Upper lobe of right lung (tissue), 1 donor: ENCODE data around the gene DNAJC27. TPM values are rescaled to one million over a fixed set of nuclear protein-coding genes. Genes with fewer than 3 reads are reported as not detected.

Experiments
- total RNA-seq: library from RNA; stranded (reverse); fragmentation: NEBNext Ultra II Directional; extraction: Animal tissue kit (Norgen Biotek cat#: 25700); gene quantifications from one replicate; pipeline ENCODE4 v1.2.1, GENCODE V29; 2021
- donor health status: DM: no; HTN: yes; CAD: no; lungs with severe emphysema.

The DNAJC27 gene
- total RNA-seq, 1 donor from 2014 or later: 7.5 TPM

Other genes starting within 250 kb of the DNAJC27 start
- 30.7 TPM for gene PTRHD1, start 178.6 kb downstream of the DNAJC27 start, total RNA-seq
- 6.5 TPM for gene CENPO, start 178.5 kb downstream of the DNAJC27 start, total RNA-seq
- 37.0 TPM for gene ADCY3, start 51.7 kb downstream of the DNAJC27 start, total RNA-seq
- gene EFR3B, start 70.1 kb upstream of the DNAJC27 start, total RNA-seq: 10.7 TPM
- gene POMC, start 196.6 kb upstream of the DNAJC27 start, total RNA-seq: 3.3 TPM